22Rv1 (cell line): Measurements from ENCODE around the gene CNNM2.

Experiments
- CTCF ChIP-seq: fragments of 450-650 bp; IDR thresholded peaks from 2 replicates; pipeline ENCODE4 v1.5.1; 2017; ENCODE audit warnings: mild to moderate bottlenecking
- ZFX ChIP-seq: fragments of 450-650 bp; IDR thresholded peaks from 2 replicates; pipeline ENCODE4 v1.6.1; 2017; ENCODE audit warnings: antibody characterized with exemption, borderline replicate concordance

- TF ChIP-seq CTCF (no peak), ZFX (no peak)
These were observed 192.3 kb downstream of the CNNM2 start for GRCh38 chr10:103110407-103110806.
